Adrenal gland (tissue), 12 donors: Measurements from ENCODE around the gene GRAP. TPM values are rescaled to one million over a fixed set of nuclear protein-coding genes. Genes with fewer than 3 reads are reported as not detected.
"Not testable (repeated sequence)": the region's sequence is repeated elsewhere in the genome, so short reads cannot be mapped to it uniquely, and the experiment has no call there.

ENCODE experiments used
- DNase-seq, 7 donors: peaks; one replicate each; pipeline ENCODE4 v3.0.0-alpha.2; 2019 to 2020
- H3K27ac ChIP-seq, 5 donors: fragments of 200-600 bp; sonication (generic) in 4 of 5; 1 replicate in 3 of 5; 2 replicates in 2 of 5; pipeline versions ENCODE4 v1.5.1 to v1.8.0; 2016 to 2020; ENCODE audit warnings: mild to moderate bottlenecking in 1 of 5
- H3K27me3 ChIP-seq: fragments of 200-600 bp; 2 replicates; pipeline ENCODE4 v1.8.0; 2021
- H3K36me3 ChIP-seq, 2 donors: fragments of 200-600 bp; replicated peaks in 1 of 2; 1 replicate in 1 of 2; 2 replicates in 1 of 2; pipeline versions ENCODE4 v1.5.1 to v1.8.0; 2018 to 2022
- H3K4me1 ChIP-seq, 2 donors: fragments of 200-600 bp; replicated peaks in 1 of 2; 1 replicate in 1 of 2; 2 replicates in 1 of 2; pipeline versions ENCODE4 v1.5.1 to v1.8.0; 2018 to 2021
- H3K4me3 ChIP-seq, 4 donors: fragments of 200-600 bp; sonication (generic) in 3 of 4; one replicate each; pipeline ENCODE4 v1.5.1; 2016 to 2018
- H3K9me3 ChIP-seq, 3 donors: fragments of 200-600 bp; sonication (generic) in 1 of 3; replicated peaks in 1 of 3; 1 replicate in 2 of 3; 2 replicates in 1 of 3; pipeline versions ENCODE4 v1.5.1 to v1.8.0; 2016 to 2021
- WGBS, 4 donors: extraction: QIAGEN DNeasy Blood & Tissue Kit in 2 of 4; methylation state at CpG; one replicate each; pipeline versions ENCODE4 v1.1.5 to v1.1.7; 2013 to 2017; 5-methylcytosine and 5-hydroxymethylcytosine counted together
- intact Hi-C, 2 donors: fragments of 100-400 bp; cut with DNase I; formaldehyde crosslinking; loops; one replicate each; pipeline versions ENCODE4 v1.14.1 to v1.15.0; 2022 to 2023
- polyA plus RNA-seq, 3 donors: library from polyadenylated mRNA; stranded (reverse); fragments of 200-250 nt in 2 of 3; fragments of 350-450 nt in 1 of 3; fragmentation: Illumina TruSeq in 1 of 3; extraction: RNeasy Lipid Tissue Mini Kit (QIAGEN cat#74804) in 1 of 3; gene quantifications; one replicate each; pipeline ENCODE4 v1.2.3, GENCODE V29; 2013 to 2014
- total RNA-seq, 9 donors: library from RNA; depleted of rRNA in 4 of 9; stranded (reverse); fragments of >200 nt in 4 of 9; fragments of 120-200 nt in 1 of 9; fragmentation: NEBNext Ultra II Directional in 1 of 9; extraction: Animal tissue kit (Norgen Biotek cat#: 25700) in 1 of 9; gene quantifications; one replicate each; pipeline versions ENCODE4 v1.1.0 to v1.2.4, GENCODE V29; 2013 to 2023
- donor health status: healthy with polysubstance abuse.
- donor health status: Bipolar disorder and iron deficiency.
- donor health status: DM: yes; HTN: yes; CAD: no.
- donor health status: DM: no; HTN: no; CAD: no.
- donor health status: DM: no; HTN: no; CAD: no.
- donor health status: DM: yes; HTN: yes; CAD: no.

GRAP gene
- total and polyA plus RNA-seq, 12 donors, result 1.7 to 17.0 (median 7.5) TPM

- no CpG with 5 or more reads among the region's 14 CpGs for WGBS, 4 donors
- intact Hi-C loops, DNase-seq: not testable (repeated sequence)
Measured at GRCh38 chr17:19042369-19042768, 4.4 kb downstream of the GRAP start.

GRCh38 chr17:19041871-19042270 is 4.9 kb downstream of the GRAP start:
- H3K27me3 ChIP-seq, H3K9me3 ChIP-seq, H3K36me3 ChIP-seq, DNase-seq, intact Hi-C loops, H3K27ac ChIP-seq, H3K4me3 ChIP-seq, H3K4me1 ChIP-seq: not testable (repeated sequence)
- 83 to 100% methylated on average over 2 to 3 of the region's 10 CpGs; no CpG with 5 or more reads in 2 of the 4 donors for WGBS, 4 donors

More at GRCh38 chr17:19042369-19042768, 4.4 kb downstream of the GRAP start:
- H3K27me3 ChIP-seq, H3K36me3 ChIP-seq, H3K4me1 ChIP-seq, H3K27ac ChIP-seq, H3K9me3 ChIP-seq, H3K4me3 ChIP-seq: not testable (repeated sequence)

GRCh38 chr17:19040350-19040749 is 6.4 kb downstream of the GRAP start:
- H3K27me3 ChIP-seq, H3K36me3 ChIP-seq, DNase-seq, intact Hi-C loops, H3K9me3 ChIP-seq, H3K27ac ChIP-seq, H3K4me1 ChIP-seq, H3K4me3 ChIP-seq: not testable (repeated sequence)
- no CpG with 5 or more reads among the region's 9 CpGs for WGBS, 4 donors

GRCh38 chr17:19038730-19039129 is 8.0 kb downstream of the GRAP start:
- H3K9me3 ChIP-seq, H3K4me1 ChIP-seq, H3K27me3 ChIP-seq, H3K4me3 ChIP-seq, H3K36me3 ChIP-seq, intact Hi-C loops, H3K27ac ChIP-seq, DNase-seq: not testable (repeated sequence)
- WGBS, 4 donors, result no CpG with 5 or more reads among the region's 12 CpGs

- H3K27ac ChIP-seq, intact Hi-C loops: not testable (repeated sequence)
- WGBS, 4 donors, result no CpG with 5 or more reads among the region's 17 CpGs
Measured at GRCh38 chr17:19038007-19038406, 8.8 kb downstream of the GRAP start.

GRCh38 chr17:19037547-19037946 is 9.2 kb downstream of the GRAP start:
- H3K9me3 ChIP-seq, H3K27me3 ChIP-seq, intact Hi-C loops, DNase-seq, H3K27ac ChIP-seq, H3K4me3 ChIP-seq, H3K4me1 ChIP-seq, H3K36me3 ChIP-seq: not testable (repeated sequence)
- no CpG with 5 or more reads among the region's 6 CpGs for WGBS, 4 donors

More at GRCh38 chr17:19038007-19038406, 8.8 kb downstream of the GRAP start:
- not testable (repeated sequence) for H3K4me1 ChIP-seq, H3K27me3 ChIP-seq, H3K9me3 ChIP-seq, DNase-seq, H3K4me3 ChIP-seq, H3K36me3 ChIP-seq

- H3K36me3 ChIP-seq, H3K4me3 ChIP-seq, H3K9me3 ChIP-seq, H3K4me1 ChIP-seq, DNase-seq, intact Hi-C loops, H3K27ac ChIP-seq, H3K27me3 ChIP-seq: not testable (repeated sequence)
- WGBS, 4 donors, result no CpG with 5 or more reads among the region's 6 CpGs
Measured at GRCh38 chr17:19036186-19036585, 10.6 kb downstream of the GRAP start.

- H3K4me1 ChIP-seq, intact Hi-C loops, H3K9me3 ChIP-seq, DNase-seq, H3K27ac ChIP-seq, H3K4me3 ChIP-seq, H3K36me3 ChIP-seq, H3K27me3 ChIP-seq: not testable (repeated sequence)
- 35% methylated on average over 3 of the region's 24 CpGs; no CpG with 5 or more reads in 3 of the 4 donors for WGBS, 4 donors
Measured at GRCh38 chr17:19032377-19032988, 14.3 kb downstream of the GRAP start.
